GM12801 (cell line): Measurements from ENCODE around the gene BCAS4.

Experiments
- CTCF ChIP-seq: IDR thresholded peaks from one replicate; pipeline ENCODE4 v1.5.1; 2011; ENCODE audit warnings: control low read depth; ENCODE audit not compliant: insufficient read length; ENCODE audit errors: extremely low read depth

BCAS4 gene

GRCh38 chr20:50885781-50886180 is 90.9 kb downstream of the BCAS4 start:
- no peak for TF ChIP-seq CTCF

GRCh38 chr20:50886184-50886790 is 91.4 kb downstream of the BCAS4 start:
- TF ChIP-seq CTCF, result no peak

GRCh38 chr20:50887576-50887975 is 92.7 kb downstream of the BCAS4 start:
- no peak for TF ChIP-seq CTCF

GRCh38 chr20:50891138-50891537 is 96.3 kb downstream of the BCAS4 start:
- no peak for TF ChIP-seq CTCF

- TF ChIP-seq CTCF, result no peak
Measured at GRCh38 chr20:50892394-50892793, 97.5 kb downstream of the BCAS4 start.

GRCh38 chr20:50893620-50894019 is 98.8 kb downstream of the BCAS4 start:
- no peak for TF ChIP-seq CTCF

- TF ChIP-seq CTCF, result no peak
Measured at GRCh38 chr20:50895111-50895830, 100.4 kb downstream of the BCAS4 start.
